Fibroblast of the aortic adventitia (primary cell): ENCODE measurements around the gene BOLA3. TPM values are rescaled to one million over a fixed set of nuclear protein-coding genes. Genes with fewer than 3 reads are reported as not detected.
"Not testable (repeated sequence)": the region's sequence is repeated elsewhere in the genome, so short reads cannot be mapped to it uniquely, and the experiment has no call there.

Experiments
- DNase-seq: peaks from one replicate; pipeline ENCODE4 v3.0.0-alpha.2; 2010; ENCODE audit warnings: low read depth
- H3K4me3 ChIP-seq: 2 replicates; pipeline ENCODE4 v1.5.1; 2011; ENCODE audit warnings: low read depth, mild to moderate bottlenecking, control low read depth, low read length, moderate library complexity
- total RNA-seq: library from RNA; depleted of rRNA; stranded (reverse); fragments of >200 nt; gene quantifications from 2 replicates; pipeline ENCODE4 v1.2.3, GENCODE V29; 2012; ENCODE audit warnings: low replicate concordance
- TF ChIP-seq, protein P1 (sequence below): IDR thresholded peaks from 2 replicates; pipeline ENCODE4 v1.5.1; 2011; ENCODE audit warnings: mild to moderate bottlenecking, low read length, control low read depth, inconsistent platforms; ENCODE audit not compliant: insufficient read depth

Gene BOLA3
- total RNA-seq, 1 donor: 49.4 TPM

DNA sequence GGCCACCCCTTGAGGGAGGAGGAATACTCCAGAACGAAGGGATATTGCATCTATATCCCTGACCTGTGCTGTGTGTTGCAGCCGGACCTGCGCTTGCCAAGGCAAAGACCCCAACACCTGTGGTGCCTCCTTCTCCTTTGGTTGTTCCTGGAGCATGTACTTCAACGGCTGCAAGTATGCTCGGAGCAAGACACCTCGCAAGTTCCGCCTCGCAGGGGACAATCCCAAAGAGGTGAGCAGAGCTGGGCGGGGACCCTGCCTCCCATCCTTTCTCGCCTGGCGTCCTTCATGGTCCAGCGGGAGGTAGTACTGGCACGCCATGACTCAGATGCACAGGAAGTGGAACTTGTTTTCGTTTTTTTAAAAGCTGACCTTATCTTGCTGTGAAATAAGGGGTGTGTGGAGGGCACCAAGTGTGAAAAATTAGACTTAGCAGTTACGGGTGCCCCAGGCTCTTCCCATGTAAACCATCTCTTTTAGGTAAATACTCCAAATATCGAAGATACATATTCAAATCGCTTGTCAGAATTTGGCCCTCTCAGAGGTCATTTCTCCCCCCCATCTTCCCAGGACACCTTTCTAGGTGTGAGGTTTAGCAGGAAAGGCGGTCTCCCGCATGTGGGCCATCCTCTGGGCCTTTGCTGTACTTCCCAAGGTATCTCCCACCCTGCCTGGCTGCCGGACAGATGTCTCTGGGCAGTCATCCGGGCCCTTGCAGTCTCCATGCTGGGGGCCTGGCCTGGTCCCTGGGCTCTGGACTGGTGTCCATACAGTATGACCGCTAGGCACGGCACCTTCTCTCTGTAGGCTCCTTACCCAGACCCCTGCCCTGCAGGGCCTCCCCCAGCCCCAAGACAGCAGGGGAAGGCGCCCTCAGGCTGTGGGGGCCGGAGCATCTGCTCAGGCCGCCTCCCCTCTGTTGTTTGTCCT, 57.6 kb downstream of the BOLA3 start:
- no peak for DNase-seq
- TF ChIP-seq, protein P1, sequence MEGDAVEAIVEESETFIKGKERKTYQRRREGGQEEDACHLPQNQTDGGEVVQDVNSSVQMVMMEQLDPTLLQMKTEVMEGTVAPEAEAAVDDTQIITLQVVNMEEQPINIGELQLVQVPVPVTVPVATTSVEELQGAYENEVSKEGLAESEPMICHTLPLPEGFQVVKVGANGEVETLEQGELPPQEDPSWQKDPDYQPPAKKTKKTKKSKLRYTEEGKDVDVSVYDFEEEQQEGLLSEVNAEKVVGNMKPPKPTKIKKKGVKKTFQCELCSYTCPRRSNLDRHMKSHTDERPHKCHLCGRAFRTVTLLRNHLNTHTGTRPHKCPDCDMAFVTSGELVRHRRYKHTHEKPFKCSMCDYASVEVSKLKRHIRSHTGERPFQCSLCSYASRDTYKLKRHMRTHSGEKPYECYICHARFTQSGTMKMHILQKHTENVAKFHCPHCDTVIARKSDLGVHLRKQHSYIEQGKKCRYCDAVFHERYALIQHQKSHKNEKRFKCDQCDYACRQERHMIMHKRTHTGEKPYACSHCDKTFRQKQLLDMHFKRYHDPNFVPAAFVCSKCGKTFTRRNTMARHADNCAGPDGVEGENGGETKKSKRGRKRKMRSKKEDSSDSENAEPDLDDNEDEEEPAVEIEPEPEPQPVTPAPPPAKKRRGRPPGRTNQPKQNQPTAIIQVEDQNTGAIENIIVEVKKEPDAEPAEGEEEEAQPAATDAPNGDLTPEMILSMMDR: no peak
- H3K4me3 ChIP-seq: no peak overlapping the region

DNA sequence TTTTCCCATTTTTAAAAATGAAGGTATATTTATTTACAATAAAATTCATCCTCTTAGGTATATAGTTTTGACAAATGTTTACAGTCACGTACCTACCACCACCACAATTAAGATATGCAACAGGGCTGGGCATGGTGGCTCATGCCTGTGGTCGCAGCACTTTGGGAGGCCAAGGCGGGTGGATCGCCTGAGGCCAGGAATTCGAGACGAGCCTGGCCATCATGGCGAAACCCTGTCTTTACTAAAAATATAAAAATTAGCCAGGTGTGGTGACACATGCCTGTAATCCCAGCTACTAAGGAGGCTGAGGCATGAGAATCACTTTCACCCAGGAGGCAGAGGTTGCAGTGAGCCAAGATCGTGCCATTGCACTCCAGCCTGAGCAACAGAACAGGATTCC, 59.0 kb downstream of the BOLA3 start:
- not testable (repeated sequence) for H3K4me3 ChIP-seq, DNase-seq

DNA sequence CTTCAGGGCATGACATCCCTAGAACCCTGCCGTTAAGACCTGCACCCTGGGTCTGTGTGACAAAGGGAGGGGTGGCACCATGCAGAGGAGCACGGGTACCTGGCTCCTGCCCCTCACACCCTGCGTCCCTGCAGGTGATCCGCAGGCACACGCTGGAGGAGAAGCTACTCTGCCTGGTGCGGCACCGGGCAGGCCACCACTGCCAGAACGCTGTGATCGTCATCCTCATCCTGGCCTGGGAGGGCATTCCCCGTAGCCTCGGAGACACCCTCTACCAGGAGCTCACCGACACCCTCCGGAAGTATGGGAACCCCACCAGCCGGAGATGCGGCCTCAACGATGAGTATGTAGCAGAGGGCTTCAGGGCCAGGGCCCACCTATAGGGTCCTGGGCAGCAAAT, 60.0 kb downstream of the BOLA3 start:
- no peak overlapping the region for H3K4me3 ChIP-seq
- no peak for DNase-seq
- TF ChIP-seq, protein P1: no peak

DNA sequence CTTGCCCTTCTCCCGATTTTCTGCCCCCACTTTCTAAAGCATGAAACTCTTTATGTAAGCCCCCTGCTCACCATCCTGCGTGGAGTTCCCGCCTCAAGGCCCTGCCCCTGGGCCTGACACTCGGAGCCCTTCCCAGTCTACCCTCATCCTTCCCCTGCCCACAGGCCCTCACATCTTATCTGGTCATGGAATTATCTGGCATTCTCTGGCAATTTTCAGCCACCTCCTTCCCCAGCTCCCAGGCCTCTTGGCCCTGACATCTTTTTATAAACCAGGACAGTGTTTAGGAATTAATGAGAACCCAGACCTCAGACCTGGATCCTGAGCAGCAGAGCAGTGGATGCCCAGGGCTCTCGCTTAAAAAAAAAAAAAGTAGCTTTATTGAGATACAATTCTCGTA, 61.7 kb downstream of the BOLA3 start:
- TF ChIP-seq, protein P1: no peak

More for the DNA sequence above, 61.7 kb downstream of the BOLA3 start:
- DNase-seq: no peak
- no peak overlapping the region for H3K4me3 ChIP-seq

Other genes starting within 250 kb of the BOLA3 start
- gene DGUOK, start 221.0 kb downstream of the BOLA3 start, total RNA-seq: 15.3 and 57.7 TPM in 2 replicates
- gene TET3, start 163.0 kb downstream of the BOLA3 start, total RNA-seq: 2.4 and 6.1 TPM in 2 replicates
- gene MOB1A, start 31.0 kb upstream of the BOLA3 start, total RNA-seq: 159 and 164 TPM in 2 replicates
- 38.7 and 254 TPM in 2 replicates for gene MTHFD2, start 50.7 kb upstream of the BOLA3 start, total RNA-seq
- 0.25 and 0.45 TPM in 2 replicates for gene SLC4A5, start 195.5 kb upstream of the BOLA3 start, total RNA-seq
- gene DCTN1, start 232.4 kb upstream of the BOLA3 start, total RNA-seq: 147 and 293 TPM in 2 replicates